Measurements from ENCODE around the gene REXO4.

DNA sequence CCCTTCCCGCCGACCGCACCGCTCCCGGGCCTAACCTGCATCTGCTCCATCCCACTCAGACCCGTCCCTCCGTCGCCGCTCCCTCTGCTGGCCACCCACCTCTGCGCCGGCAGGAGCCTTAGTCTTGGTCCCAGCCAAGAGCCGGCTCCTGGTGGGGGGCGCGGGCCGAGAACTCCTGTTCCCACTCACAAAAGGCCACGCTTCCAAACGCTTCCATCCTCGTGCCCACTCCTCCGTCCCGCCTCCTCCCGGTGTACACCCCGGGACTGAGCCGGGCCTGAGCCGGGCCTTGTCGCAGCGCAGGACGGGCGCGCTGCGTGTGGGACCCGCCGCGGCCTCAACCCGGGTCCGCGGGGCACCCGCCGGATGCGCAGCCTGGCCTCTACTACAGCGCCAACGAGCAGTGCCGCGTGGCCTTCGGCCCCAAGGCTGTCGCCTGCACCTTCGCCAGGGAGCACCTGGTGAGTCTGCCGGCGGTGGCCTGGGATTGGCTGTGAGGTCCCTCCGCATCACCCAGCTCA is 11.9 kb upstream of the REXO4 start:
- TF ChIP-seq POLR2A (IDR thresholded peaks at IDR 0.05) = no peak
- TF ChIP-seq, protein P1, sequence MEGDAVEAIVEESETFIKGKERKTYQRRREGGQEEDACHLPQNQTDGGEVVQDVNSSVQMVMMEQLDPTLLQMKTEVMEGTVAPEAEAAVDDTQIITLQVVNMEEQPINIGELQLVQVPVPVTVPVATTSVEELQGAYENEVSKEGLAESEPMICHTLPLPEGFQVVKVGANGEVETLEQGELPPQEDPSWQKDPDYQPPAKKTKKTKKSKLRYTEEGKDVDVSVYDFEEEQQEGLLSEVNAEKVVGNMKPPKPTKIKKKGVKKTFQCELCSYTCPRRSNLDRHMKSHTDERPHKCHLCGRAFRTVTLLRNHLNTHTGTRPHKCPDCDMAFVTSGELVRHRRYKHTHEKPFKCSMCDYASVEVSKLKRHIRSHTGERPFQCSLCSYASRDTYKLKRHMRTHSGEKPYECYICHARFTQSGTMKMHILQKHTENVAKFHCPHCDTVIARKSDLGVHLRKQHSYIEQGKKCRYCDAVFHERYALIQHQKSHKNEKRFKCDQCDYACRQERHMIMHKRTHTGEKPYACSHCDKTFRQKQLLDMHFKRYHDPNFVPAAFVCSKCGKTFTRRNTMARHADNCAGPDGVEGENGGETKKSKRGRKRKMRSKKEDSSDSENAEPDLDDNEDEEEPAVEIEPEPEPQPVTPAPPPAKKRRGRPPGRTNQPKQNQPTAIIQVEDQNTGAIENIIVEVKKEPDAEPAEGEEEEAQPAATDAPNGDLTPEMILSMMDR (IDR thresholded peaks at IDR 0.05) = peak in 5 of 6 experiments; percentile 18 to 46 (median 26)

All from adrenal gland (tissue), 5 donors.